Right renal cortex interstitium (tissue), 3 donors: ENCODE data around the gene TRHDE. TPM values are rescaled to one million over a fixed set of nuclear protein-coding genes. Genes with fewer than 3 reads are reported as not detected.
A peak's percentile ranks its signal among the peaks of the same experiment; 100 is the strongest.

Experiments
- DNase-seq, 3 donors: peaks; one replicate each; pipeline ENCODE4 v3.0.0-alpha.2; 2013; ENCODE audit warnings: low read depth in 3 of 3, low spot score in 2 of 3
- polyA plus RNA-seq, 3 donors: library from polyadenylated mRNA; unstranded; fragments of 120-200 nt; gene quantifications; one replicate each; pipeline ENCODE4 v1.2.1, GENCODE V29; 2013; ENCODE audit not compliant: insufficient read length in 3 of 3

The TRHDE gene
- polyA plus RNA-seq, 3 donors = 25.8 to 28.4 (median 26.0) TPM

- DNase-seq = no peak
Observed at GRCh38 chr12:72313806-72314205, 41.6 kb downstream of the TRHDE start.

DNA sequence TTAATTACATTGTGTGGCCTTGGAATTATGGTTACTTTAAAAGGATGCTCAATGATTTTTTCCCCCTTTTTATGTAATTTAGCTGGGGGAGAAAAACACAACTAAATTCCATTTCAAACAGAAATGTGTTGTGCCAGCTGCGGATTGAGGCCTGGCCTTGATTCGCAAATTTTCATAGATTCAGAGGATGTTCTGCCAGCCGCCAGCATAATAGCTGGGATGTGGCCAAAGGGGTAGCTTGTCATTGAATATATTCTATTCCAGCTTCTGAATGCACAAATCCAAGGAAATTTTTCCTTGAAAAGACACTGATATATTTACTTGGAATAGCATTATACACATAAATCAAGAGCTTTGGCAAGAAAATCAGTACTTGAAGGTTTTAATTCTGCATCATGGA lies 43.7 kb downstream of the TRHDE start:
- no peak for DNase-seq

DNA sequence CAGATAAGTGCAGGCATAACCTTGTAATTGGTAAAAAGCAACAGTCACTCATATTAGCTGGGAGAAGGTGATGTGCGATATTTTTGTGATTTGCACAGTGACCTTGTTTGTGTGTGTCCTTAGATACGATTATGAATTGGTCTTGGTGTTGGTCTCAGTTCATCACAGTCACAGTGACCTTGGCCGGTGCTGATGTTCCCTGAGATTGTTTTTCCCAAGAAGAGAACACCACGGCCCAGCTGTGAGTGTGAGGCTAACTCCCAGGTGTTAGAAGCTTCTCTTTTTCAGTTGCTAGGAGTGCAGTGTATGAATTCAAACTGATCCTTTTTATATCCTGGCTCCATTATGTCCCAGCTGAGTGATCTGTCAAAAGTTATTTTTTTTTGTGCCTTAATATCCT lies 46.2 kb downstream of the TRHDE start:
- no peak for DNase-seq

DNA sequence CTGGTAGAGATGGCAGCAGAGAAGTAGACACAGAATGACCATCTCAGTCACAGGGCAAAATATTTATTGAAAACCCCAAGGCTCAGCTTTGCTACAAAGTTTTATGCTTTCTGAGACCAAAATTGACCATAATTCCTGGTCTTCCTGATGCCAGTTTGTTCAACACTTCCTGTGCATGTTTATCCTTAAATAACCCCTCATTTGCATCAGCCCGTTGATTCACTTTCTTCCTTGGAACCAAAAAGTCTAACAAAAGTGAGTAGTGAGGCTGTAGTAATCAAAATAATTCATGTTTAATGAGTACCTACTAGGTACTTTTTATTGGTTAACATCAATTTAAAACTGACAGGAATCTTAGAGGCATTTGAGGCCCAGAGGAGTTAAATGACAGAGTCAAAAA lies 51.7 kb downstream of the TRHDE start:
- no peak for DNase-seq

DNA sequence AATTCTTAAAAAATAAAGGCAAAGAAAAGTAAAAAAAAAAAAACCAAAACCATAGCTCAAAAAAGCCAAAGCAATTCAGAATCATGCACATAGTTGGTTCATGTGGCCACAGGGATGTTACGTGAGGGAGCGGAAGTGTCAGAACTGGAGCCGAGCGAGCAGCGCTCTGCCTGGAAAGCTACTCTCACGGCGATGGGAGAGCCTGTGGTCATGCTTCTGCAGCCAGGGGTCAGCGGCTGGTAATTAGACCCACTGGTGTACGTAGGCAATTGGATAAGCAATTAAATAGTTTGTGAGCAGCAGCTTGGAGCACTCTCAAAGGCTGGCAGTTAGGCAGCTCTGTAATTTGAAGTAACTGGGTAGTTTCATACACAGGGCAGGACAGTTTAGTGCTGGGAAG lies 58.1 kb downstream of the TRHDE start:
- peak; percentile 58 to 83 (median 72) for DNase-seq

DNA sequence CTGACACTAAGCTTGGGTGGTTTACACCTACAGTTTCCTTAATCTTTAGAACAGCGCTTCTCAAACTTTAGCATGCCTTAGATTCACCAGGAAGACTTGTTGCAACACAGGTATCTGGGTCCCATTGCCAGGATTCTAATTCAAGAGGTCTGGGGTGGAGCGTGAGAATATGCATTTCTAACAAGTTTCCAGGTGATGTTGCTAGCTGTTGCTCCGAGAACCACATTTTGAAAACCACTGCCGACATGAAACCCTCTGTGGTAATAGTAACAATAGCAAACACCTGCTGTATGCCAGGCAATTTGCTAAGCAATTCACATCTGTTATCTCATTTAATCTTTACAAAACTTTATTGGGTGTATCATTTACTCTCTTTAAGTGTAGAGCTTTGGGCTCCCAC lies 58.6 kb downstream of the TRHDE start:
- DNase-seq = peak in 1 of 3 donors; percentile 18

GRCh38 chr12:72337382-72337781 lies 65.2 kb downstream of the TRHDE start:
- no peak for DNase-seq

DNA sequence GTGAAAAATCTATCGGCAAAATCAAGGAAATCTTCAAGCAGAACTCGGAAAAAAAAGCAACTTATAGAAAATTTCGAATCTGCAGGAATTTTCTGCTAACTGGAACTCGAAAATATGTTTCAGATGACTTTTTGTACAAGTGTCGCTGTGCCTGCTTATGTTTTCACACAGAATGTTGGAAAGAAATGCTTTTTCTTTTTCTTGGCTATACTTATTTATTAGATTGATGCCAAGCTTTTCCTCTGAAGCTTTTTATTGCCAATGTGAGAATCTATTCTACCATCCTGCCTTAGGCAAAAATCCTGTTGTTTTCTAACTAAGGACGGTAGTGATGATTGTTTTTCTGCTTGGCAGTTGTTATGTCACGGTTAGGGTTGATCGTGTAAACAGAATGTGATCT lies 65.8 kb downstream of the TRHDE start:
- no peak for DNase-seq

DNA sequence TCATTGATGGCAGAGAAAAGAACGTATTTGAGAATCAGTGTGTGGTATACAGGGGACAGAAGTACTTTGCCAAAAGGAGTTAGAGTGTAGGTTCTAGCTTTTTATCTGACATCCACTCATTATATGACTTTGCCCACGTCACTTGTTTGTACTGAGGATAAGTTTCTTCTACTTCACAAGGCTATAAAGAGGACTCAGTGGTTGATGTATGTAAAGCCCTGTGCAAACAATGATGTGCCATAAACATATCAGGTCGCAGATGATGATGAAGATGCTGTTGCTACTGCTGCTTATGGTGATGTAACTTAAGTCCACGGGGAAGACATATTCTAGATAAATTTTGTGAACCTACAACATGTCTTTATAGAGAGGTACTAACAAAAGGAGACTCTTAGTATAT lies 66.3 kb downstream of the TRHDE start:
- DNase-seq = no peak

GRCh38 chr12:72346363-72346944 lies 74.3 kb downstream of the TRHDE start:
- DNase-seq = peak; percentile 68 to 74 (median 70)

DNA sequence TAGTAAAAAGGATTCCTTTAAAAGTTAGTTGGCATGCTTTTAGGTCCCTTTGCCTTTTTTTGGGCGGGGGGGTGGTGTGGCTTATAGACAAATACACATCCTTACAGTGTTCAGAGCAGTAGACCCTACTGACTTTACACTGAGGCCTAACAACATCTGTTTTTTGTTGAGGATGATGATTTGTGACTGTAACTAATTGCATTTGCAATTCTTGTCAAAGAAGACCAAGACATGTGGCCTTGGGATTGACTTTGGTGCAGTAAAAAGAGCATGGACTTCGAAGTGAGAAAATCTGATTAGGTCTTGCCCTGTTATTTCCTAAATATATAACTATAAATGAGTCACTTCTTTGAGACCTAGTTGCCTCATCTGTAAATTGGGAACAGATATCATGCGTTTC lies 77.3 kb downstream of the TRHDE start:
- DNase-seq = no peak

GRCh38 chr12:72359416-72359815 lies 87.2 kb downstream of the TRHDE start:
- no peak for DNase-seq

DNA sequence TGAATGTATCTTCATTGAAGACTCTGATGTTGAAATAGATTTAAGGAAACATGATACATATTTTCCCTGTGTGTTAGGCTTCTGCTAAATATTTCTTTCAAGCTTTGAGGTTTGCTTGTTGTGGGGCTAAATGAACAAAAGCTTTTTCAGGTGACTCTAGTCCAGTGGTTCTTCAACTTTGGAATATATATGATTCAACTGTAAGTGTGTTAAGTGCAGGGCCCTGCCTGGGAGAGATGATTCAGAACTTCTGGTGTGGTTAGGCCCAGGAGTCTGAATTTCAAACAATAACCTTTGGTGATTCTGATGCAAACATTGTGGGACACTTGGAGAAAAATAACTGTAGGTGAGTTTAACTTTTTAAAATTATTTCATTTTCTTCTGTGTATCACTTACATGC lies 93.0 kb downstream of the TRHDE start:
- DNase-seq = no peak

DNA sequence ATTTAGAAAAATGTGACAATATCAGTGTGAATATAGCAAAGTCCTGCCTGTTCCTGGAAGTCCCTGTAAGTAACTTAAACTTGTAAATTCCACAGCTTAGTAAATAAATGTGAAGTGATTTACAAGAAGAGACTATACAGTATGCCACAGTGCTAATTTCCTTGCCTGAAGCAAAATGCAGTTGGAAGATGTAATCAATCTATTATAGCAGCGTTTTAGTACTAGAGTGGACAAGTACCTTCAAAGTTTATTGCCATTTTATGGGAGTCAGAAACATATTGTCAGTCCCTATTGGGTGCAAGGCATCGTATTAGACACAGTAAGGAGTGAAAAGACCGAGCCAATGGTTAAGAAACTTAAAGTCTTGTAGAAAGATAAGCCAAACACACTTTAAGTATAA lies 94.1 kb downstream of the TRHDE start:
- DNase-seq = no peak

DNA sequence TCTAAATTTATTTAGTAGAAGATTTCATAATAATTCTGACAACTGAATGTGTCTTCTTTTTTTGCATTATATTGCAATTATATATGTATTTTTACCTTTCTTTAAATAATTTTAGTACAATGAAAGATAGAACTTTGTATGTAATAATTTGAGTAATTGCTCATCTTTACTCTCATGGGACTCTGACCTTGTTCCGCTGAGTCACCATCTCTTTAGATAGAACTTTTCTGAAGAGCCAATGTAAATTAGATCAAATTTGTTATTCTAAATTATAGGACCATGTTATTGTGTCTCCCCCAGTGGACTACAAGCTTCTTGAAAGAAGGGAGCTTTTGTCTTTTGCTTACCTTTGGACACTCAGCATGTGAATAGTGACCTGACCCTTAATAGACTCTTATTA lies 96.1 kb downstream of the TRHDE start:
- no peak for DNase-seq

GRCh38 chr12:72368719-72369422 lies 96.7 kb downstream of the TRHDE start:
- DNase-seq = no peak

GRCh38 chr12:72369423-72369959 lies 97.3 kb downstream of the TRHDE start:
- no peak for DNase-seq

- no peak for DNase-seq
Observed at GRCh38 chr12:72380441-72380840, 108.3 kb downstream of the TRHDE start.

GRCh38 chr12:72388322-72388721 lies 116.2 kb downstream of the TRHDE start:
- no peak for DNase-seq

DNA sequence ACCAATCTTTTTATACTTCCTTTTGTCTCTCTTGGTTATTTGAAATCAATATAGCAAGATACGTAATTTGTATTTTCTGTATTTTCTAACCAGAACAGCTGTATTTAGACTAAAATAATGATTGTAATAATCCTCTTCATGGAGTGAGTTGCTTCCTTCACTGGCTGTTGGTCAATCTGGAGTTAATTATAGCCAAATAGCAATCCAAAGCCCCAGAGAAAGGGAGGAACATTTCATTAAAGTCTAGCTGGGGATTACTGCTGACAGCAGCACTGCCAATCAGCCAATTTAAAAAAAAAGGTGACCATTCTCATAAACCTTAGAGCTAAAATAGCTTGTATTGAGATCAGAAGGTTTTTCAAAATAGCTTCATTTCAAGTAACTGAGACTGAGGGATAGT lies 118.0 kb downstream of the TRHDE start:
- DNase-seq = no peak

GRCh38 chr12:72406111-72406510 lies 133.9 kb downstream of the TRHDE start:
- no peak for DNase-seq

DNA sequence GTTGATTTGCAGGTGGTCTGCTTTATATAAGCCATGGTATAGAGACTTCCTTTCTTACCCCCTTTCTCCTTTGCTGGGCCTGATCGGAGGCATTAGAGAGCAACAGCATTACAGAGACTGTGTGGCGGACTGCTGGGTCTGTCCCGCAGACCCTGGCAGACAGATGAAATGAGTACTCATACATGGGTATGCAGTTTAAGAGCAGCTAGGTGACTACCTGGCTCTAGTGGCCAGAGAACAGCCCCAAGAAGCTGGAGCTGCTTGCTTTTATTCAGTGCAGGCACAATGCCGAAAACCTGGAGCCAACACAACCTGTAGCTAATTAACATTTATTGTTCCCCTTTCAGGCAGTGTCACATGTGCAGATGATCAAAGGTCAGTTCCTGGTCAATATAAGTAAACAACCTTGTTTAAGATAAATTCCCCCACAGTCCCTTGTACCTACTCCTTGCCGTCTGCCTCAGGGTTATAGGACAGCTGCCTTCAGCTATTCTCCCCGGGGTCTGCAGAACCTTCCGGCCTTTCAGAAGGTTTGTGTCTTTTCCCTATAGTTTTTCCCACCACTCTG lies 160.0 kb downstream of the TRHDE start:
- DNase-seq = no peak
